ENCODE results near the gene STARD13. TPM values are rescaled to one million over a fixed set of nuclear protein-coding genes. Genes with fewer than 3 reads are reported as not detected.

Gene STARD13
- total RNA-seq, 1 donor from 2014 or later: 8.9 TPM

- no peak for TF ChIP-seq CTCF (conservative IDR thresholded peaks at IDR 0.05; ENCODE audit: low read depth, low read length)
- no peak for DNase-seq (ENCODE audit: low read depth)
- H3K4me3 ChIP-seq (ENCODE audit: low read depth, low read length): no peak overlapping the region
These were observed 81.2 kb downstream of the STARD13 start for GRCh38 chr13:33204130-33204927.

GRCh38 chr13:33202644-33203169 lies 82.8 kb downstream of the STARD13 start:
- TF ChIP-seq CTCF (conservative IDR thresholded peaks at IDR 0.05; ENCODE audit: low read depth, low read length): no peak
- no peak overlapping the region for H3K4me3 ChIP-seq (ENCODE audit: low read depth, low read length)
- DNase-seq (ENCODE audit: low read depth): no peak

DNA sequence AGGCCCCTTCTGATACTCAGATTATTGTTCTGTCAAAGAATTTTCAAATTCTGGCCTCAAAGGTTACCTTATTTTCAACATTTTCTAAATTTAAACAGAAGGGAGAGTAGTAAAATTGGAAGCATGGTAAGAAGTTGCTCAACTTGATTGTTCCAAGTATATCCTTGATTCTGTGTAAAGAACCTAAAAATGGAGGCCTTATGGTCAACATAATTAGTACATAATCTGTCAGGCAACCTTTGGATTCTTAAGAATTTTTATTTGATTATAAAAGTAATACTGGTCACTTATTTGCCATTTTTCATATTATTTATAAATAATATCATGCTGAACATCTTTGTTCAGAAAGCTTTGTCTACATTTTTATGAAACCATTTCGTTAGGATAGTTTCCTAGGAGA lies 83.9 kb downstream of the STARD13 start:
- no peak for DNase-seq (ENCODE audit: low read depth)
- no peak overlapping the region for H3K4me3 ChIP-seq (ENCODE audit: low read depth, low read length)
- TF ChIP-seq CTCF (conservative IDR thresholded peaks at IDR 0.05; ENCODE audit: low read depth, low read length): no peak

DNA sequence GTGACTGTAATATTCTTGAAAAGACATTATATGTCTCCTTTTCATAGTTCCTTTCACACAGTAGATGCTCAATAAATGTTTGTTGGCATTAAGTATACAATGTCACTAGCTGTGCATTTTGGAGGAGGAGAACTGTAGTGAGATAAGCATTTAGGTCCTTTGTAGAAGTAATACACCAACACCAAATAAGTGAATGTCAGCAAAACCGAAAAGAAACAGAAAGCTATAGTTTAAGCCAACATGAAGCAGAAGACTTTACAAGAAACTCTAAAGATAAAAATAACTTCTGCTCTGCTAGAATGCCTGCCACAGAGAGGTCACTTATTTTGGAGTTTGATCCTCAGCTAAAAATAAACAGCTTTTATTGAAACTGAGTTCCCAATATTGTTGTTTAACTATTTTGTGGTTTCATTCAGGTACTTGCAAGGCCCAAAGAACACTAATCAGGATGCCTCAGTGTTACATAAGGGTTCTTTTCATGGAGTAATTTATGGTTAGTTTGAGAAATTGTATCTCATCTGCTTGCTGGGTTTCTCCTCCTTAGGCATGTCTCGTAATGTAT lies 86.2 kb downstream of the STARD13 start:
- TF ChIP-seq CTCF (conservative IDR thresholded peaks at IDR 0.05; ENCODE audit: low read depth, low read length): no peak
- no peak for DNase-seq (ENCODE audit: low read depth)
- no peak overlapping the region for H3K4me3 ChIP-seq (ENCODE audit: low read depth, low read length)

- TF ChIP-seq CTCF (conservative IDR thresholded peaks at IDR 0.05; ENCODE audit: low read depth, low read length): no peak
- no peak for DNase-seq (ENCODE audit: low read depth)
- no peak overlapping the region for H3K4me3 ChIP-seq (ENCODE audit: low read depth, low read length)
These were observed 88.0 kb downstream of the STARD13 start for GRCh38 chr13:33197541-33197971.

DNA sequence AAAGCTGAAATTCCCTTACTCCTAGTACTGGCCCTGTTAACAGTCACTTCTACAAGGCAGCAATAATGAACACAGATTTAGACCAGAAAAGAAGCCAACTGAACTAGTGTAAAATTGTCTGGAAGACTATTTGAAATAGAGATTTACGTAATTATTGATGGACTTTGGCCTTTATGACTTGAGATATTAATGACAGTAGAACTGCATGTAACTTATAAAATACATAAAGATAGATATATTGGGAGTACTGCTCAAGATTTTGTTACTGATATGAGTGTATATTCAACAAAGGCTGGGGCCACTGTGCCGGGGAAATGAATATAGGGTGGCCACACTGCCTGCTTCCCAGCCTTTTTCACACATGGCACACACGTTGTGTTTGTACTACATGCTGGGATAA lies 88.8 kb downstream of the STARD13 start:
- no peak for DNase-seq (ENCODE audit: low read depth)
- H3K4me3 ChIP-seq (ENCODE audit: low read depth, low read length): no peak overlapping the region
- no peak for TF ChIP-seq CTCF (conservative IDR thresholded peaks at IDR 0.05; ENCODE audit: low read depth, low read length)

All from epithelial cell of proximal tubule (primary cell).